Progenitor cell of endocrine pancreas (in vitro differentiated cells): ENCODE results near the gene CHID1. TPM values are rescaled to one million over a fixed set of nuclear protein-coding genes. Genes with fewer than 3 reads are reported as not detected.

Experiments
- DNase-seq: peaks from one replicate; pipeline ENCODE4 v3.0.0; 2021; ENCODE audit warnings: low spot score; ENCODE audit not compliant: unreplicated experiment
- H3K27ac Mint-ChIP-seq: 2 replicates; pipeline ENCODE4 v1.8.0; 2021; ENCODE audit warnings: mild to moderate bottlenecking, moderate library complexity, mixed read lengths
- H3K27me3 Mint-ChIP-seq: 2 replicates; pipeline ENCODE4 v1.8.0; 2021; ENCODE audit warnings: mixed read lengths
- H3K36me3 Mint-ChIP-seq: 2 replicates; pipeline ENCODE4 v1.8.0; 2022; ENCODE audit warnings: mixed read lengths; ENCODE audit not compliant: insufficient read depth
- H3K4me1 Mint-ChIP-seq: 2 replicates; pipeline ENCODE4 v1.8.0; 2021; ENCODE audit warnings: low read depth, mixed read lengths
- H3K4me3 Mint-ChIP-seq: 2 replicates; pipeline ENCODE4 v1.8.0; 2021; ENCODE audit warnings: low read depth, mild to moderate bottlenecking, moderate library complexity, mixed read lengths
- H3K9me3 Mint-ChIP-seq: 2 replicates; pipeline ENCODE4 v1.8.0; 2021; ENCODE audit warnings: low read depth, mixed read lengths
- CTCF ChIP-seq: fragments of 200-600 bp; sonication (generic); IDR thresholded peaks from one replicate; pipeline ENCODE4 v1.5.0; 2021; ENCODE audit warnings: antibody characterized with exemption, mild to moderate bottlenecking; ENCODE audit not compliant: unreplicated experiment
- total RNA-seq: library from RNA; stranded (reverse); gene quantifications from 2 replicates; pipeline ENCODE4 v1.2.1, GENCODE V29; 2021

The CHID1 gene
- total RNA-seq, 1 donor from 2014 or later, result 87.0 TPM

GRCh38 chr11:818396-819128 is 92.0 kb downstream of the CHID1 start, which contains the start of gene PNPLA2:
Gene PNPLA2 (plus strand): TSS chr11:818914. CDS start chr11:819719, 805 bp downstream.
- Mint-ChIP-seq H3K27ac (peak within 1 kb of the TSS; percentile 56), H3K27me3 (no peaks in the 10 kb centered on the region), H3K36me3 (peaks cover 4% of the 10 kb centered on the region), H3K4me1 (peaks cover 2% of the 10 kb centered on the region), H3K4me3 (peak within 1 kb of the TSS; percentile 77), H3K9me3 (no peaks in the 10 kb centered on the region)
- TF ChIP-seq CTCF, result no peak
- DNase-seq, result no peak

Other genes with a start within 250 kb of the CHID1 start
- 49.2 and 57.0 TPM in 2 replicates for gene DEAF1, start 215.6 kb downstream of the CHID1 start, total RNA-seq
- 29.4 and 32.6 TPM in 2 replicates for gene TMEM80, start 215.0 kb downstream of the CHID1 start, total RNA-seq
- gene EPS8L2, start 204.6 kb downstream of the CHID1 start, total RNA-seq, result 100.0 and 111 TPM in 2 replicates
- gene TALDO1, start 163.3 kb downstream of the CHID1 start, total RNA-seq, result 112 and 120 TPM in 2 replicates
- gene GATD1, start 133.3 kb downstream of the CHID1 start, total RNA-seq, result 74.1 and 75.4 TPM in 2 replicates
- gene CEND1, start 120.7 kb downstream of the CHID1 start, total RNA-seq, result not detected in 2 replicates
- gene SLC25A22, start 112.5 kb downstream of the CHID1 start, total RNA-seq, result 40.5 and 48.9 TPM in 2 replicates
- 33.3 and 35.0 TPM in 2 replicates for gene PIDD1, start 105.6 kb downstream of the CHID1 start, total RNA-seq
- gene RPLP2, start 100.8 kb downstream of the CHID1 start, total RNA-seq, result 1,463 and 1,530 TPM in 2 replicates
- gene PNPLA2, start 91.9 kb downstream of the CHID1 start, total RNA-seq, result 47.3 and 51.1 TPM in 2 replicates
- 50.9 and 52.9 TPM in 2 replicates for gene CRACR2B, start 82.9 kb downstream of the CHID1 start, total RNA-seq
- 154 and 160 TPM in 2 replicates for gene CD151, start 77.9 kb downstream of the CHID1 start, total RNA-seq
- gene POLR2L, start 68.3 kb downstream of the CHID1 start, total RNA-seq, result 89.6 and 97.9 TPM in 2 replicates
- 24.9 and 27.7 TPM in 2 replicates for gene TSPAN4, start 68.0 kb downstream of the CHID1 start, total RNA-seq
- 86.6 and 88.8 TPM in 2 replicates for gene AP2A2, start 15.1 kb upstream of the CHID1 start, total RNA-seq
- gene MUC6, start 125.9 kb upstream of the CHID1 start, total RNA-seq, result 1.6 and 1.9 TPM in 2 replicates
- not detected in 2 replicates for gene MUC2, start 164.1 kb upstream of the CHID1 start, total RNA-seq
- gene MUC5AC, start 247.1 kb upstream of the CHID1 start, total RNA-seq, result 0.02 TPM in 1 of 2 replicates, not detected in the other